ENCODE results near the gene ZNF410. TPM values are rescaled to one million over a fixed set of nuclear protein-coding genes. Genes with fewer than 3 reads are reported as not detected.

ZNF410 gene
- total RNA-seq, 2 experiments from 2014 or later: 65.2 to 68.7 TPM

DNA sequence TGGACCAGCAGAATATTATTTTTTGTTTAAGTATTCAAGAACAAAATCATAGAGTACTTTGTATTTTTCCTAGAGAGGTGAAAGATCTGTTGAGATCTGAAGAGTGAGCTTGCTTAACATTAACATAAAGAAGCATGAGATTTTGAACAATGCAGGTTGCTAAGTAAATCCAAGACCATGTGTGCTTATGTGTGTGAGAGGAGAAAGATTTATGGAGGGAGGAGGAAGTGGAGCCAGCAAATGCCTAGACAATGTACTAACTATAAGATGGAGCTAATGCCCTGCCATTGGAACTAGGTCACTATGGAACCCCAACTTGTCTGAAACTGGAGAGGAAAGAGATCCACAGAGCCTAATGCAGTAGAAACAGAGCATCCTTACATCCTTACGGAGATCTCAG, 49.9 kb downstream of the ZNF410 start:
- CTCF ChIA-PET: interaction anchor here (0.9 to 2.1 kb wide), 3 partner anchors 13 to 207 kb away, joined by 3 to 6 read pairs (median 4); partner anchors contain the start of genes COQ6 and FAM161B
- DNase-seq: no peak
- POLR2A ChIA-PET: interaction anchor here (0.6 kb wide), 1 partner anchor 13 kb away, joined by 3 read pairs; the partner anchor contains the start of genes COQ6 and FAM161B
- Mint-ChIP-seq H3K9me3 (no peaks in the 10 kb centered on the region), H3K27me3 (no peaks in the 10 kb centered on the region), H3K4me1 (ENCODE audit: low read depth) (no peaks in the 10 kb centered on the region), H3K4me3 (no peak overlapping the region), H3K36me3 (peaks cover 18% of the 10 kb centered on the region), H3K27ac (no peak overlapping the region)
- intact Hi-C loops (cut with micrococcal nuclease): no loop called here

DNA sequence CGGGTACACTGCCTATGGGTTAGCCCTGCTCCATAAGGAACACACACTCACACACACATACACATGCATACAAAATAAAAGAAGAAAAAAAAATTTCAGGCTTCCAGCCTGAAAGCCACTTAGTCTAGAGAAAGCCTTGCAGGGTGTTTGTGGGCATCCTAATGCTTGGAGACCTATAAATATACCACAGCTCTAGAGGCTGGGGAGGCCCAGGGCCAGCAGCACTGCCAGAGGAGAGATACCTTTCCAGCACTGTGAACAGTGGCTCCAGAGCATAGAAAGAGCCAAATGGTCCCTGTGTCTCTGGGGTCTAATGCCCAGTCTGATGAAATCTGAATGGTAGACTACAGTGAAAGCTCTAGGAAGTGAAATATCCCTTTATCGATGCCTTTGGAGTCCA, 50.4 kb downstream of the ZNF410 start:
- Mint-ChIP-seq H3K36me3 (peaks cover 17% of the 10 kb centered on the region), H3K9me3 (no peaks in the 10 kb centered on the region), H3K27me3 (no peaks in the 10 kb centered on the region), H3K4me3 (no peak overlapping the region), H3K27ac (no peak overlapping the region), H3K4me1 (ENCODE audit: low read depth) (no peaks in the 10 kb centered on the region)
- ChIA-PET CTCF (interaction anchor here (1.0 to 2.1 kb wide), 2 partner anchors 13 to 208 kb away, joined by 3 to 6 read pairs; partner anchors contain the start of genes COQ6 and FAM161B), POLR2A (interaction anchor here (0.6 kb wide), 1 partner anchor 13 kb away, joined by 3 read pairs; the partner anchor contains the start of genes COQ6 and FAM161B)
- DNase-seq: no peak
- intact Hi-C loops (cut with micrococcal nuclease): no loop called here

DNA sequence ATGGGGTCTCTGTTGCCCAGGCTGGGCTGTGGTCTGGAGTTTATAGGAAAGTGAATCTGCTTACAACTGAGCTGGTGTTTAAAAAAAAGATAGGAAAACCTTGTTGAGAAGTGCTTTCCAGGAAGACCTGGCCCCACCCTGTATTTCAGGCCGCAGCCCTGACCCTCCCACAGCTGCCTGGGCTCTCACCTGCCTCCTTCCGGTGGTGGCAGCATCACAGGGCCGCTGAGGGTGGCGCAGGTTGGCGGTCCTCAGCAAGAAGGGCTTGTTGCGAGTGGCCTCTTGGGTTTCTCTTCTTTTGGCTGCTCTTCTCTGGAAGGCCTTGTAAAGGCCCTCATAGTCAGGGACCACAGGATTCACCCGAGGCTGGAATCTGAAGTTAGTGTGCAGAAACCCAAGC, 55.5 kb downstream of the ZNF410 start:
- H3K27me3 Mint-ChIP-seq: no peaks in the 10 kb centered on the region

DNA sequence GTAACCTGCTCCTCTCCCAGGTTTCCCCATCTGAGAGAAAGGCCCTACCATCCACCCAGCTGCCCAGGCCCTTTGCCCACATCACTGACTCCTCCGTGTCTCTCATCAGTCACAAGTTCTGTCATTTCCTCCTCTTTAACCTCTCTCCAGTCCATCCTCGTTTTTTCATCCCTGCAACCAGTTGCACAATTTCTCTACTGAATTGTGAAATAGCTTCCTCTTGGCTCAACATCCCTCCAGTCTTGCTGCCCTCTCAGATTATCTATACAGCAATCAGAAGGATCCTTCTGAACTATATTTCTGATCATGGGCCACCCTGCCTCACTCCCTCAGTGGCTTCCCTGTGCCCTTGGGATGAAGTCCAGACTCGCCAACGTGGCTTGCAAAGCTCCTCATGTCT, 56.4 kb downstream of the ZNF410 start:
- CTCF ChIA-PET: no interaction called here
- POLR2A ChIA-PET: no interaction called here
- no peaks in the 10 kb centered on the region for H3K9me3 Mint-ChIP-seq
- intact Hi-C loops (cut with micrococcal nuclease): no loop called here
- DNase-seq: no peak
- H3K27me3 Mint-ChIP-seq: no peaks in the 10 kb centered on the region
- H3K27ac Mint-ChIP-seq: no peak overlapping the region
- no peaks in the 10 kb centered on the region for H3K36me3 Mint-ChIP-seq
- no peaks in the 10 kb centered on the region for H3K4me1 Mint-ChIP-seq (ENCODE audit: low read depth)
- no peak overlapping the region for H3K4me3 Mint-ChIP-seq

More for the DNA sequence above, 55.5 kb downstream of the ZNF410 start:
- DNase-seq: no peak
- ChIA-PET POLR2A (no interaction called here), CTCF (no interaction called here)
- intact Hi-C loops (cut with micrococcal nuclease): no loop called here
- Mint-ChIP-seq H3K4me1 (ENCODE audit: low read depth) (no peaks in the 10 kb centered on the region), H3K9me3 (no peaks in the 10 kb centered on the region), H3K4me3 (no peak overlapping the region), H3K27ac (no peak overlapping the region), H3K36me3 (no peaks in the 10 kb centered on the region)

DNA sequence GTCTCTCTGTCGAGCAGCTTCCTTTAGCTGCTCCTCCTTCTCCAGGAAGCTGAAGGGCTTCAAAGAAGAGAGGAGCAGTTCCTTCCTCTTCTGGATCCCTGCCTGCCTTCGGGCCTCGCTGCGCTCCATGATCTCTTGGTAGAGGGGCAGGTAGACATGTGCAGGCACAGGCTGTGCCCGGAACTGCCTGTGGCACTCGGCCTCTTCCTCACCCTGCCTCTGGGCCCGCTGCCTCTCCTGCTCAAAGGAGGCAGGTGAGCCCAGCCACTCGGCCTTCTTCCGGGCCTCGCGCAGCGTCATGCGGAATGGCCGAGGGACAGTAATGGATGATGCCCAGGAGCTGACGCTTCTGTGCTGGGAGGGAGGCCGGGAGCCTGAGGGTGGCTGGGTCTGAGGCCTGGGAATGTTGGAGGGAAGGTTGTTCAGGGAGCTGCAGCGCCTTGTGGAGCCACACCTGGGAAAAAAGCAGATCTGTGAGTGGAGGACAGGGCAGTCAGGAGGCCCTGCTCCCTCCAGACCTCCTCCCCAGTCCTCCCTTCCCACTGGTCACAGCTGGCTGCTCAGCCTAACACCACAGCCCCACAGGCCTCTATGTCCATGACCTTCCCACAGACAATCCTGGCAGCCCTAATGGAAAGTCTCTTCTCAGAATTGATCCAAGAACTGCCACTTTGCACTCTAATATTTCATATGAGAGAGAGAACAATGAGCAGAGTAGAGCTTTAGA, 57.9 kb downstream of the ZNF410 start:
- CTCF ChIA-PET: no interaction called here
- POLR2A ChIA-PET: no interaction called here
- H3K4me3 Mint-ChIP-seq: no peak overlapping the region
- H3K36me3 Mint-ChIP-seq: no peaks in the 10 kb centered on the region
- intact Hi-C loops (cut with micrococcal nuclease): no loop called here
- H3K4me1 Mint-ChIP-seq (ENCODE audit: low read depth): peaks cover under 1% of the 10 kb centered on the region
- no peak for DNase-seq
- H3K9me3 Mint-ChIP-seq: no peaks in the 10 kb centered on the region
- H3K27me3 Mint-ChIP-seq: no peaks in the 10 kb centered on the region
- H3K27ac Mint-ChIP-seq: no peak overlapping the region

DNA sequence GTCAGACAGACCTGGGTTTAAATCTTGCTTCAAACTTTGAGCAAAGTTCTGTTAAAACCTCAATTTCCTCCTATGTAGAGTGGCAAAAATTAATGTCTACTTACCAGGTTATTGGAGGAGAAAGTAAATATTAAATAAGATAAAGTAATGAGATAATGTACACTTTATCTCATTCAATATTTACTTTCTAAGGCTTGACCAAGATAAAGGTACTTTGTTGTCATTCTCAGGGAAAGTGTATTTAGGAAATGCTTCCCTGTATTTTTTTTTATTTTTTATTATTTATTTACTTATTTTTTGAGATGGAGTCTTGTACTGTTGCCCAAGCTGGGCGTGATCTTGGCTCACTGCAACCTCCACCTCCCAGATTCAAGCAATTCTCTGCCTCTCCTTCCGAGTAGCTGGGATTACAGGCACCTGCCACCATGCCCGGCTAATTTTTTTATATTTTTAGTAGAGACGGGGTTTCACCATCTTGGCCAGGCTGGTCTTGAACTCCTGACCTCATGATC, 58.6 kb downstream of the ZNF410 start:
- intact Hi-C loops (cut with micrococcal nuclease): no loop called here
- no peaks in the 10 kb centered on the region for H3K36me3 Mint-ChIP-seq
- no peak for DNase-seq
- H3K4me1 Mint-ChIP-seq (ENCODE audit: low read depth): peaks cover 5% of the 10 kb centered on the region
- no peak overlapping the region for H3K27ac Mint-ChIP-seq
- H3K27me3 Mint-ChIP-seq: no peaks in the 10 kb centered on the region
- ChIA-PET CTCF (no interaction called here), POLR2A (no interaction called here)
- no peak overlapping the region for H3K4me3 Mint-ChIP-seq
- no peaks in the 10 kb centered on the region for H3K9me3 Mint-ChIP-seq

DNA sequence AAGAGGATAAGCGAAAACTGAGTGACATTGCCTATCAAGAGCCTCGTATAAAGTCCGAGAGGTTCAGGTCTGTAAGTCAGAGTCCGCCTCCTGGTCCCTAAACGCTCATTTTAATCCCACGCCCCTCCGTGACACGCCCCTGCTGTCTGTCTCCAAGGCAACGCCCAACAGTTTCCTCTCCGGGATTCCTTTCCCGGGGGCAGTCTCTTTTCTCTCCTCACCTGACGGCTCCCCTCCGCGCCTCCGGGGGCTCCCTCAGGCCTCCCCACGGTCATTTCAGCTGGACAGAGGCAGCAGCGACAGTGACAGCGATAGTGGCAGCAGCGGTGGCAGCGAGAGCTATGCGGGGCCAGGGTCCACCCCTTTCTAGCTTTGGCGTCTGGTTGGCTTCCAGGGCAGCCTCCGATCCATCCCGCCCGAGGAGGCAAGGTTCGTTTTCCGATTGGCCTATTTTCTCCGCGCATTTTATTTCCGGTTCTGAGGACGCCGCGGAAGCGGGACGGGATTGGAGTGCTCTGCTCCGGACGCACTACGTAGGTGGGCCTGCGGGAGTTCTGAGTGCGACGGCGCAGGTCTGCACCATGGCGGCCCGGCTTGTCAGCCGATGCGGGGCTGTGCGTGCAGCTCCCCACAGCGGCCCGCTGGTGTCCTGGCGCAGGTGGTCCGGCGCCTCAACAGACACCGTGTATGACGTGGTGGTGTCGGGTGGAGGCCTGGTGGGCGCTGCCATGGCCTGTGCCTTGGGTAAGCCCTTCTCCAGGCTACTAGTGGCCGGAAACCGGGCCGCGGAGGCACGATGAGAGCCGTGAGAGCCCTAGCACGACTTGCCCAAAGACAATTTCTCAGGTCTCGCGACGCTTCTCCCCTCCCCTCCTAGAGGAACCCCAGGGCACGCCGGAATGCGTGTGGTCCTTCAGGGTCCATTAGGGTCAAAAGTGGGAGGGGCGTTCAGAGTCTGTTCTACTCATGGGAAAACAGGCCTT, 63.4 kb downstream of the ZNF410 start, which contains the start of the genes COQ6 and FAM161B:
Gene COQ6, plus strand, starts transcription at position 551 of the 983 bp plus-strand sequence. Its CDS starts 31 bp downstream, at position 582.
Gene FAM161B, minus strand, starts transcription at position 343 of the 983 bp plus-strand sequence. Its CDS starts 68 bp downstream, at position 275.
- Mint-ChIP-seq H3K27me3 (no peaks in the 10 kb centered on the region), H3K4me3 (peak within 1 kb of the TSS; percentile 97), H3K4me1 (ENCODE audit: low read depth) (peaks cover 17% of the 10 kb centered on the region), H3K27ac (peak within 1 kb of the TSS; percentile 86), H3K36me3 (peaks cover 4% of the 10 kb centered on the region), H3K9me3 (no peaks in the 10 kb centered on the region)
- POLR2A ChIA-PET: interaction anchor here (0.6 to 1.2 kb wide), 6 partner anchors 13 to 192 kb away, joined by 3 to 7 read pairs (median 4); partner anchors contain the start of gene ZNF410
- DNase-seq: peak; percentile 96
- CTCF ChIA-PET: interaction anchor here (0.9 to 1.5 kb wide), 4 partner anchors 9 to 777 kb away, joined by 3 to 6 read pairs (median 4); partner anchors contain the start of gene ACOT2
- intact Hi-C loops (cut with micrococcal nuclease): loop anchor here (1.0 to 5.0 kb wide), 6 partner anchors 64 to 814 kb away; partner anchors contain the start of genes ALDH6A1, BBOF1, ENTPD5 and LIN52

DNA sequence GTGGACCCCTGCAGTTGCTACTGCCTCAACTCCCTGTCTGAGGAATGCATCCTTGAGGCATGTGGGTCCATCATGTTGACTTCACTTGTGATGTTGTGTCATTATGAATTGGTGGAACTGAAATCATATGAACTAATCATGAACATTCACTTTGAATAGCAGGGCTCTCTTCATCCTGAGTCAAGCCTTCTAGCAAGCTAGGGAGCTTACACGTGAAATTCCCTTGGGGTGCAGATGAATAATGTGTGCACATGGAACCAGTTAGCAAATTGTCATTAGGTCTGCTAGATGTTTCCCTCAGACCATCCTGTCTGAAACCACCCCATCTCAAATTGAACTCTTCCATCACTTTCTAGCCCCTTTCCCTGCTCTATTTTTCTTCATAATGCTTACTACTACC, 67.1 kb downstream of the ZNF410 start:
- no peak overlapping the region for H3K27ac Mint-ChIP-seq
- DNase-seq: no peak
- H3K4me1 Mint-ChIP-seq (ENCODE audit: low read depth): peaks cover 17% of the 10 kb centered on the region
- H3K27me3 Mint-ChIP-seq: no peaks in the 10 kb centered on the region
- no peaks in the 10 kb centered on the region for H3K9me3 Mint-ChIP-seq
- H3K36me3 Mint-ChIP-seq: peaks cover 15% of the 10 kb centered on the region
- intact Hi-C loops (cut with micrococcal nuclease): loop anchor here (5.0 kb wide), 1 partner anchor 84 kb away; no protein-coding TSS in a partner anchor
- ChIA-PET CTCF (no interaction called here), POLR2A (no interaction called here)
- no peak overlapping the region for H3K4me3 Mint-ChIP-seq

DNA sequence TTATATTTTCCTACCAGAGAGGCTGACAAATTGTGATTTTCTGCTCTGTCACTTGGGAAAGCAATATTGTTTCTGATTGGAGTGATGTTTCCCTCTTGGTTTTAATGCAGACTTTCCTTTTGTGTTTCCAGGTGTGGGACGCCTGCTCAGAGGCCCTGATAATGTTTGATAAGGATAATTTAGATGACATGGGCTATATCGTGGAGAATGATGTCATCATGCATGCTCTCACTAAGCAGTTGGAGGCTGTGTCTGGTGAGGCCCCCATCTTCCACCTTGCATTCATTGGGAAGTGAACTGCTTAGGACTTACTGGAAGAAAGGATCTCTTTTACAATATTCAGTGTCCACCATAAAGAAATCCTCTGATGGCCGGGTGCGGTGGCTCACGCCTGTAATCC, 69.0 kb downstream of the ZNF410 start:
- intact Hi-C loops (cut with micrococcal nuclease): no loop called here
- no peak for DNase-seq
- Mint-ChIP-seq H3K36me3 (peaks cover 22% of the 10 kb centered on the region), H3K9me3 (no peaks in the 10 kb centered on the region), H3K4me1 (ENCODE audit: low read depth) (peaks cover 12% of the 10 kb centered on the region), H3K4me3 (no peak overlapping the region), H3K27ac (no peak overlapping the region), H3K27me3 (no peaks in the 10 kb centered on the region)
- POLR2A ChIA-PET: no interaction called here
- CTCF ChIA-PET: no interaction called here

DNA sequence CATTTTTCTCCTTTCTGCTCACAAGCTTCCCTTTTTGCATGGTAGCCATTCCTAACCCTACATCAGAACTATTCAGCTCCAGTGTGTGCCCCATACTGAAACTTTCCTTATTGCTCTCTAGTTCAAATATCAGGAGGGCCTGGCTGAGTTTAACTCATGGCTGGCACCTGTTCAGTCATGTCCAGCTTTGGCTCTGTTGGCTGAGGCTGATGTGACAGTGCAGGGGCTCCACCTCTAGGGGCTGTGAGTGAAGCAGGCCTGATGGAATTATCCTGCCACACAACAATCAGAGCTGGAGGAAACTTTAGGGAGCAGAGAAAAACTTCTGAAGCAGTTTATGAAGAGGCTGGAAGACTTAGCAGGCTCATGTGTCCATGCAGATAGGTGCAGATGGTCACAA, 71.9 kb downstream of the ZNF410 start:
- no peak for DNase-seq
- Mint-ChIP-seq H3K4me1 (ENCODE audit: low read depth) (no peaks in the 10 kb centered on the region), H3K4me3 (no peak overlapping the region), H3K27me3 (no peaks in the 10 kb centered on the region), H3K9me3 (no peaks in the 10 kb centered on the region), H3K27ac (no peak overlapping the region), H3K36me3 (peaks cover 28% of the 10 kb centered on the region)
- ChIA-PET CTCF (interaction anchor here (1.2 kb wide), 1 partner anchor 9 kb away, joined by 4 read pairs; the partner anchor contains the start of genes COQ6 and FAM161B), POLR2A (no interaction called here)
- intact Hi-C loops (cut with micrococcal nuclease): no loop called here

DNA sequence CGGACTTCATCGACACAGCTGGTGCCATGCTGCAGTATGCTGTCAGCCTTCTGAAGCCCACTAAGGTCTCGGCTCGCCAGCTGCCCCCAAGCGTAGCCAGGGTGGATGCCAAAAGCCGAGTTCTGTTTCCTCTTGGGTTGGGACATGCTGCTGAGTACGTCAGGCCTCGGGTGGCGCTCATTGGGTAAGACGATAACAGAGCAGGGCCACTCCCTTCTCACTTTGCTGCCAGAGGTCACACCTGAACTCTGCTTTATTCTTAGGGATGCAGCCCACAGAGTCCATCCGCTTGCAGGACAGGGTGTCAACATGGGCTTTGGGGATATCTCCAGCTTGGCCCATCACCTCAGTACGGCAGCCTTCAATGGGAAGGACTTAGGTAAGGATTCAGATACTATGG, 74.5 kb downstream of the ZNF410 start:
- Mint-ChIP-seq H3K4me1 (ENCODE audit: low read depth) (no peaks in the 10 kb centered on the region), H3K27me3 (no peaks in the 10 kb centered on the region), H3K27ac (no peak overlapping the region), H3K9me3 (no peaks in the 10 kb centered on the region), H3K36me3 (peaks cover 25% of the 10 kb centered on the region), H3K4me3 (no peak overlapping the region)
- no peak for DNase-seq
- intact Hi-C loops (cut with micrococcal nuclease): no loop called here
- ChIA-PET CTCF (no interaction called here), POLR2A (no interaction called here)

DNA sequence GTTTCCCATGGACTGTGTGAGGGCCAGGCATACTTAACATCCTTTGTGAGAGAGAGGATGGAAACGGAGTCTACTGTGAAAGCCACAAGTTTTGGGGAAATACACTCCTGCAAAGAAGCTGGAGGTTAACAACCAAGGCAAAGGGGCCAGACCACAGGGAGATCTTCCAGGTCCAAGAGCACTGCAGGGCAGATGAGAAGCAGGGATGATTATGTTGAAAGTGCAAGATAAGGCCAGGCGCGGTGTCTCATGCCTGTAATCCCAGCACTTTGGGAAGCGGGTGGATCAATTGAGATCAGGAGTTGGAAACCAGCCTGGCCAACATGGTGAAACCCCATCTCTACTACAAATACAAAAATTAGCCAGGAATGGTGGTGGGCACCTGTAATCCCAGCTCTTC, 78.6 kb downstream of the ZNF410 start:
- CTCF ChIA-PET: no interaction called here
- no peak for DNase-seq
- Mint-ChIP-seq H3K9me3 (no peaks in the 10 kb centered on the region), H3K4me3 (no peak overlapping the region), H3K36me3 (peaks cover 21% of the 10 kb centered on the region), H3K27me3 (no peaks in the 10 kb centered on the region), H3K27ac (no peak overlapping the region), H3K4me1 (ENCODE audit: low read depth) (no peaks in the 10 kb centered on the region)
- POLR2A ChIA-PET: no interaction called here
- intact Hi-C loops (cut with micrococcal nuclease): no loop called here
